CD4-positive, alpha-beta T cell treated with Interleukin-15 for 1 hour (primary cell): ENCODE results near the gene SIM1.

ENCODE experiments used
- DNase-seq: peaks from one replicate; pipeline ENCODE4 v3.0.0-alpha.2; 2020

SIM1 gene

GRCh38 chr6:100455230-100456124 is 9.2 kb downstream of the SIM1 start:
- DNase-seq: no peak

GRCh38 chr6:100454551-100455229 is 10.0 kb downstream of the SIM1 start:
- DNase-seq: no peak

GRCh38 chr6:100453701-100454521 is 10.8 kb downstream of the SIM1 start:
- no peak for DNase-seq

GRCh38 chr6:100452998-100453397 is 11.7 kb downstream of the SIM1 start:
- DNase-seq: no peak

GRCh38 chr6:100451577-100451976 is 13.1 kb downstream of the SIM1 start:
- no peak for DNase-seq

GRCh38 chr6:100449239-100449691 is 15.5 kb downstream of the SIM1 start:
- DNase-seq: no peak

GRCh38 chr6:100447900-100448748 is 16.6 kb downstream of the SIM1 start:
- no peak for DNase-seq

- DNase-seq: no peak
These were observed 17.4 kb downstream of the SIM1 start for GRCh38 chr6:100447081-100447899.

- DNase-seq: no peak
These were observed 18.3 kb downstream of the SIM1 start for GRCh38 chr6:100446115-100447080.

GRCh38 chr6:100445512-100445911 is 19.2 kb downstream of the SIM1 start:
- DNase-seq: no peak

- no peak for DNase-seq
These were observed 23.8 kb downstream of the SIM1 start for GRCh38 chr6:100440935-100441334.

- DNase-seq: no peak
These were observed 29.4 kb downstream of the SIM1 start for GRCh38 chr6:100435299-100435698.

- no peak for DNase-seq
These were observed 30.8 kb downstream of the SIM1 start for GRCh38 chr6:100433726-100434435.

GRCh38 chr6:100432136-100432535 is 32.6 kb downstream of the SIM1 start:
- DNase-seq: no peak

- no peak for DNase-seq
These were observed 33.8 kb downstream of the SIM1 start for GRCh38 chr6:100430962-100431361.

- DNase-seq: no peak
These were observed 37.3 kb downstream of the SIM1 start for GRCh38 chr6:100427452-100427851.

- no peak for DNase-seq
These were observed 37.9 kb downstream of the SIM1 start for GRCh38 chr6:100426744-100427338.

GRCh38 chr6:100426241-100426640 is 38.5 kb downstream of the SIM1 start:
- DNase-seq: no peak

GRCh38 chr6:100420711-100421110 is 44.0 kb downstream of the SIM1 start:
- DNase-seq: no peak
